GM23248 (cell line): ENCODE measurements around the gene SAPCD2. TPM values are rescaled to one million over a fixed set of nuclear protein-coding genes. Genes with fewer than 3 reads are reported as not detected.

ENCODE experiments used
- DNase-seq: peaks from one replicate; pipeline ENCODE4 v3.0.0-alpha.2; 2015
- H2AFZ ChIP-seq: fragments of 200-600 bp; sonication (generic); 2 replicates; pipeline ENCODE4 v1.6.1; 2016; ENCODE audit warnings: antibody characterized with exemption
- H3F3A ChIP-seq: fragments of 200-600 bp; sonication (generic); 2 replicates; pipeline ENCODE4 v1.6.1; 2016; ENCODE audit warnings: mild to moderate bottlenecking, antibody characterized with exemption, mixed run types; ENCODE audit not compliant: insufficient read depth
- H3K27ac ChIP-seq: fragments of 200-600 bp; sonication (generic); 2 replicates; pipeline ENCODE4 v1.5.1; 2016; ENCODE audit warnings: mild to moderate bottlenecking
- H3K27me3 ChIP-seq: fragments of 200-600 bp; sonication (generic); replicated peaks from 2 replicates; pipeline ENCODE4 v1.6.1; 2016; ENCODE audit warnings: mild to moderate bottlenecking; ENCODE audit not compliant: insufficient read depth
- H3K36me3 ChIP-seq: fragments of 200-600 bp; sonication (generic); 2 replicates; pipeline ENCODE4 v1.6.1; 2016; ENCODE audit warnings: low read depth, mild to moderate bottlenecking
- H3K4me1 ChIP-seq: fragments of 200-600 bp; sonication (generic); 2 replicates; pipeline ENCODE4 v1.6.1; 2016; ENCODE audit warnings: mild to moderate bottlenecking; ENCODE audit not compliant: insufficient read depth
- H3K4me2 ChIP-seq: fragments of 200-600 bp; sonication (generic); one replicate; pipeline ENCODE4 v1.6.1; 2016; ENCODE audit warnings: mild to moderate bottlenecking; ENCODE audit not compliant: unreplicated experiment
- H3K4me3 ChIP-seq: fragments of 200-600 bp; sonication (generic); 2 replicates; pipeline ENCODE4 v1.5.1; 2016; ENCODE audit warnings: mild to moderate bottlenecking
- H3K79me2 ChIP-seq: fragments of 200-600 bp; sonication (generic); 2 replicates; pipeline ENCODE4 v1.6.1; 2016; ENCODE audit warnings: mild to moderate bottlenecking; ENCODE audit not compliant: insufficient read depth
- H3K9ac ChIP-seq: fragments of 200-600 bp; sonication (generic); 2 replicates; pipeline ENCODE4 v1.6.1; 2016; ENCODE audit warnings: mild to moderate bottlenecking
- H3K9me2 ChIP-seq: fragments of 200-600 bp; sonication (generic); 2 replicates; pipeline ENCODE4 v1.6.1; 2016; ENCODE audit warnings: mixed run types, mild to moderate bottlenecking, moderate library complexity; ENCODE audit not compliant: insufficient read depth
- H3K9me3 ChIP-seq: fragments of 200-600 bp; sonication (generic); one replicate; pipeline ENCODE4 v1.6.1; 2017; ENCODE audit warnings: low read depth
- H4K20me1 ChIP-seq: fragments of 200-600 bp; sonication (generic); 2 replicates; pipeline ENCODE4 v1.6.0; 2016; ENCODE audit not compliant: insufficient read depth
- EZH2 ChIP-seq: fragments of 200-600 bp; sonication (generic); IDR thresholded peaks from 2 replicates; pipeline ENCODE4 v1.6.1; 2018; ENCODE audit warnings: antibody characterized with exemption, mild to moderate bottlenecking; ENCODE audit not compliant: insufficient read depth, poor library complexity, severe bottlenecking
- EZH2phosphoT487 ChIP-seq: fragments of 200-600 bp; sonication (generic); IDR thresholded peaks from 2 replicates; pipeline ENCODE4 v1.6.1; 2018; ENCODE audit warnings: antibody characterized with exemption, moderate library complexity, mild to moderate bottlenecking, low read depth; ENCODE audit not compliant: insufficient read depth
- WGBS, 2 experiments: methylation state at CpG; one replicate each; pipeline ENCODE4 v1.1.6; 2015 to 2017; ENCODE audit warnings: low lambda C conversion rate in 2 of 2, low coverage in 1 of 2; ENCODE audit errors: missing lambda C conversion rate in 2 of 2; 5-methylcytosine and 5-hydroxymethylcytosine counted together
- in situ Hi-C: fragments of 300-500 bp; cut with MboI; formaldehyde crosslinking; loops from 2 replicates; pipeline ENCODE4 v1.15.0; 2020
- polyA plus RNA-seq: library from polyadenylated mRNA; unstranded; fragments of >200 nt; fragmentation: Nextera tagmentation; extraction: Ambion mirVana; gene quantifications from 2 replicates; pipeline ENCODE4 v1.2.1, GENCODE V29; 2016
- total RNA-seq: library from RNA; depleted of rRNA; stranded (reverse); fragments of >200 nt; shearing (Covaris generic); gene quantifications from 2 replicates; pipeline ENCODE4 v1.2.3, GENCODE V29; 2014

The SAPCD2 gene
- total and polyA plus RNA-seq, 2 experiments from 2014 or later: 0.88 to 5.4 TPM

GRCh38 chr9:137116027-137116507, 45.7 kb upstream of the SAPCD2 start:
- H3K9me2 ChIP-seq: no peaks in the 10 kb centered on the region
- no peak overlapping the region for H3K27ac ChIP-seq
- 47 to 82% methylated on average over 4 to 6 of the region's 6 CpGs for WGBS, 2 experiments
- H4K20me1 ChIP-seq: no peaks in the 10 kb centered on the region
- H3F3A ChIP-seq: no peaks in the 10 kb centered on the region
- no peak for TF ChIP-seq EZH2
- TF ChIP-seq EZH2phosphoT487: no peak
- in situ Hi-C loops: loop anchor here (25.0 kb wide), 1 partner anchor 296 kb away; the partner anchor contains the start of genes EXD3 and NOXA1
- no peak overlapping the region for H3K4me2 ChIP-seq
- no peak overlapping the region for H3K9ac ChIP-seq
- H3K9me3 ChIP-seq: no peaks in the 10 kb centered on the region
- H3K79me2 ChIP-seq: no peaks in the 10 kb centered on the region
- no peak overlapping the region for H2AFZ ChIP-seq
- no peak overlapping the region for H3K4me3 ChIP-seq
- no peaks in the 10 kb centered on the region for H3K4me1 ChIP-seq
- H3K27me3 ChIP-seq: no peaks in the 10 kb centered on the region
- DNase-seq: no peak
- H3K36me3 ChIP-seq: no peaks in the 10 kb centered on the region

GRCh38 chr9:137115394-137116026, 45.2 kb upstream of the SAPCD2 start:
- Histone ChIP-seq H3K9me2 (no peaks in the 10 kb centered on the region), H3K27ac (no peak overlapping the region), H3K4me1 (no peaks in the 10 kb centered on the region), H3K27me3 (no peaks in the 10 kb centered on the region), H3K36me3 (no peaks in the 10 kb centered on the region), H3K79me2 (no peaks in the 10 kb centered on the region), H3F3A (no peaks in the 10 kb centered on the region), H3K9me3 (no peaks in the 10 kb centered on the region), H3K4me3 (no peak overlapping the region), H4K20me1 (no peaks in the 10 kb centered on the region), H3K9ac (no peak overlapping the region), H3K4me2 (no peak overlapping the region), H2AFZ (no peak overlapping the region)
- TF ChIP-seq EZH2phosphoT487 (no peak), EZH2 (no peak)
- DNase-seq: no peak
- in situ Hi-C loops: loop anchor here (25.0 kb wide), 1 partner anchor 297 kb away; the partner anchor contains the start of genes EXD3 and NOXA1
- WGBS, 2 experiments: 67 to 74% methylated on average over 18 to 19 of the region's 21 CpGs

- H3K79me2 ChIP-seq: no peaks in the 10 kb centered on the region
- peak within 1 kb of the TSS; percentile 78 for H3K4me3 ChIP-seq
- DNase-seq: peak; percentile 83
- H2AFZ ChIP-seq: peak within 1 kb of the TSS; percentile 78
- H3K9ac ChIP-seq: peak within 1 kb of the TSS; percentile 78
- 10 to 18% methylated on average over 20 to 50 of the region's 70 CpGs for WGBS, 2 experiments
- TF ChIP-seq EZH2phosphoT487 (no peak), EZH2 (no peak)
- in situ Hi-C loops: loop anchor here (25.0 kb wide), 1 partner anchor 297 kb away; the partner anchor contains the start of genes EXD3 and NOXA1
- no peaks in the 10 kb centered on the region for H3F3A ChIP-seq
- peak within 1 kb of the TSS; percentile 73 for H3K4me2 ChIP-seq
- no peaks in the 10 kb centered on the region for H3K4me1 ChIP-seq
- H3K9me3 ChIP-seq: no peaks in the 10 kb centered on the region
- no peaks in the 10 kb centered on the region for H4K20me1 ChIP-seq
- no peaks in the 10 kb centered on the region for H3K36me3 ChIP-seq
- no peaks in the 10 kb centered on the region for H3K9me2 ChIP-seq
- H3K27me3 ChIP-seq: no peaks in the 10 kb centered on the region
- no peak within 1 kb of the TSS for H3K27ac ChIP-seq
Observed at GRCh38 chr9:137114613-137115393, 44.4 kb upstream of the SAPCD2 start, which contains the start of gene DPP7. Gene DPP7 (minus strand): TSS chr9:137114733. CDS start chr9:137114713, 20 bp downstream.

- no peaks in the 10 kb centered on the region for H4K20me1 ChIP-seq
- H3K27me3 ChIP-seq: no peaks in the 10 kb centered on the region
- no peaks in the 10 kb centered on the region for H3K9me2 ChIP-seq
- H3K9ac ChIP-seq: peak overlapping the region; percentile 78
- H2AFZ ChIP-seq: peak overlapping the region; percentile 78
- H3K4me2 ChIP-seq: peak overlapping the region; percentile 73
- no peaks in the 10 kb centered on the region for H3K79me2 ChIP-seq
- TF ChIP-seq EZH2: no peak
- no peak for TF ChIP-seq EZH2phosphoT487
- H3K9me3 ChIP-seq: no peaks in the 10 kb centered on the region
- H3K36me3 ChIP-seq: no peaks in the 10 kb centered on the region
- peak overlapping the region; percentile 78 for H3K4me3 ChIP-seq
- no peak overlapping the region for H3K27ac ChIP-seq
- WGBS, 2 experiments: 0 to 1% methylated on average over 20 to 41 of the region's 45 CpGs
- peak; percentile 45 for DNase-seq
- no peaks in the 10 kb centered on the region for H3K4me1 ChIP-seq
- in situ Hi-C loops: loop anchor here (25.0 kb wide), 1 partner anchor 298 kb away; the partner anchor contains the start of genes EXD3 and NOXA1
- no peaks in the 10 kb centered on the region for H3F3A ChIP-seq
Observed at GRCh38 chr9:137114220-137114612, 43.9 kb upstream of the SAPCD2 start.
